GM19397 (cell line): ENCODE measurements around the gene HOXB7.

Experiments used
- ATAC-seq: cut with Tn5 transposase; IDR thresholded peaks from one replicate; pipeline ENCODE4 v1.9.1; 2021; ENCODE audit warnings: mild to moderate bottlenecking, moderate library complexity; ENCODE audit not compliant: unreplicated experiment

HOXB7 gene

DNA sequence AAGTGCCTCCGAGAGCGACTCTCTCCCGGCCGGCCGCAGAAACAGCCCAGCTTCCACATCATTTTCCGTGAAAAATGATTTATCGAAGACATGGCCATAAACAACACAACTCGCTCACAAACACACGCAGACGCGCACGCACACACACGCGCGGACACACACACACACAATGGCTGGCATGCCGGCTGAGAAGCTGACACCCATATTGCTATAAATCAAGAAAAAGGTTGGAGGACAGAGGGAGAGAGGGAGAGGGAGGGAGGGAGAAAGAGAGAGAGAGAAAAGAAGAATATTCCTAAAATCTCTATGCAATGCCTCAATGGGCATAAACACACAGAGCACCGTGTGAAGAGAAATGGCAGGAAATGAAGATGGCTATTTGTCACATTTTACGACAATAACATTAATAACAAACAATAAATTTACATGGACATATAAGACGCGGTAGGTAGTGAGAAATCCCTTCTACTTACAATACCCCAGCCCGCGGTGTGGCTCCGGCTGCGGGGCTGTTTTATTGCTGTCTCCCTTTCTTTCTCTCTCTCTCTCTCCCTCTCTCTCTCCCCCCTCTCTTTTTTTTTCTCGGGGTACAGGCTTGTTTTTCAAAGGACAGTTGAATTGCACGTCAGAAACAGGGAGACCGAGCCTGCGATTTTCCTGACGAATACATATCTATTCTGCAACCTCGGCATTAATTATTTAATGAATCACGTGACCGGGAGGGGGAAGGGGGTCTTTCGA, 42.1 kb downstream of the HOXB7 start:
- ATAC-seq, result no peak

DNA sequence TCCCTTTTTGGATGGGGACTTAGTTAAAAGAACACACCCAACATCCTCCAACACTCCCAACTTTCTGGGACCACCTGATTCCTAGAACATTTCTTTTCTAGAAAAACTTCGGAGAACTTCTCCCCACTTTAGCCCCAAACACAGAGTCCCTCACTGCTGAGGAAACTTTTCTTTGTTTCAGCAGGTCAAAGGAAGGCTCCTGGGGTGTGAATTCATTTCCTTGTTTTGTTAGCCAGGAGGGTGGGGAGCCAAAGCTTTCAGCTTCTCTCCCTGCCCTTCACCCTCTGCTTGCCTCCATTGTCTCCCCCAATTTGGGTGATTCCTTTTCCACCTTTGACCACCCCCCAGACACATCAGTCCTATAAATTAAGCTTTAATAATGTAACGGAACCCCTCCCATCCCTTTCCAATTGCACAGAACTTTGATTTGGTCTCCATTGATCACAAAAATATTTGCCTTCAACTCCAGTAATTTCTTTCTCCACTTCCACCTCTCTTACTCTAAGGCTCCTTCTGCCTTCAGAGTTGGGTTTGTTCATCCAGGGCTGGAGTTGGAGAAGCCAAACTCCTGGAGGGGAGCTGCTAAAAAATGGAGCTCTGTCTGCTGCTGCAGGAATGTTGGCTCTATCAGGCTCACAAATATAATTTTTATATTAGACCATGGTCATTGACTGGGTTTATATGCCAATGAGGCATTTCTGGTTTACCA, 43.0 kb downstream of the HOXB7 start:
- ATAC-seq, result no peak

DNA sequence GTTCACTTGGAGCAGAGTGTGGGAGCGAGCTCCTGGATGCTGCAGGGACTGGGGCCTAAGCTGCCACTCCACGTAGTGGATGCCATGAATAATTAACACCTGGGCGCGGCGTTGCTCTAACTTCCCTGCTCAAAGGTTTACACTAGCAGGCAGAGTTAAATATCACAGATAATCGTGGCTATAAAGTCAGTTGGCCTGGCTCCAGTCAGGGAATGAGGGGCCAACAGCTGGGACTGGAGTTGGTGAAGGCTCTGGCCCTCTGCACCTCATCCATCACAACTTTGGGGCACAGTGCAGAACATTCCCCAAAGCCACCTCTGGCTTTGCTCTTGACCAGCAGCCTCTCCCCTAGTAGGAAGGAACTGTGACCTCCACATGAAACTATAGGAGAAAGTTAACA, 43.6 kb downstream of the HOXB7 start:
- ATAC-seq, result no peak

DNA sequence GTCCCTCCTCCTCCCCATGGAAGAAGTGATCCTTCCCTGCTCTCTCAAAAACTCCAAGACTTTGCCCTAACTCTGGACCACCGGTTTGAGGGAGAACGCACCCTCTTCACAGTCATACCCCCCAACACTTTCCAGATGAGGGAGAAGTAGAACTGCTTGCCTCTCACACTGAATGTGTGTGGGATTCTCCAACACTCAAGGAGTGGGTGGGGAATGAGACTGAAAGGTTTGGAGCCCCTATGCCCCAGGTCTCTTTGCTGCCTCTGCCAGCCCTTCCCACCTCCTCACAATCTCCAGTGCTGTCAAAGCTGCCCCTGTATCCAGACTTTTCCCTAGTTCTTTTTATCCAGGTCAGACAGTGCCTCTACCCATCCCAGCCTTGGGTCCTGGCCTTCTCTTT, 44.1 kb downstream of the HOXB7 start:
- no peak for ATAC-seq

DNA sequence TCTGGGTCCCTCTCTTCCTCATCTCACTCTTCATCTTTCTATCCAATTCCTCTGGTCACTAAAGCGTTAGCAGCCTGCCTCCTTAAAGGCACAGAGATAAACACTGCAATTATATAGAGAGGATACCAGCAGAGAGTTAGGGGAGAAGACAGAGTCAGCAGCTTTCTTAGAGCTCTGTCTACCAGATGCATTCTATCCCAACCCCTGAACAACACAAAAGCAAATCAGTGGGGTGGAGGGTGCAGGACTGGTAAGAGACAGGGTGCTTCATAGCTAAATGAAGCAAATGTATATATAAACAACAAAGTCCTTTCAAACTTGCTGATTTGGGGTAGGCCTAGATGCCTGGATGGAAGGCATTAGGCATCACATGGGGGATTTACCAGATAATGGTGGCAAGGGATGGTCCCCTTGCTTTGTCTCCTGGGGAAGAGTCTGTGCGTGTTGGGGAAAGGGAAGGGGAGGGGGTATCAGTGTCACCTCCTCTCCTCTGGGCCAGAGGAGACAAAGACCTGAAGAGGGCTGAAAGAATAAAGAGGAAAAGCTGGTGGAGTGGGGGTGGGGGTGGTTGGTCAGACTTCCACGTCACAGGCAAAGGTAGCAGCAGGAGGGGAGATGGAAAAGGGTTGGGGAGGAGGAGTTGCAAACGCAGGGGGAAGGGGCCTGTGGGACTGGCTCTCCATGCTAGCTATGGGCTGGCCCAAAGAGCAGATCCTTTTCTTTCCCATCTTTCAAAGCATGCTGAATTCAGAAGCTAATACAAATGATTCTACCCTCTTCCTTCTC, 44.7 kb downstream of the HOXB7 start:
- no peak for ATAC-seq

DNA sequence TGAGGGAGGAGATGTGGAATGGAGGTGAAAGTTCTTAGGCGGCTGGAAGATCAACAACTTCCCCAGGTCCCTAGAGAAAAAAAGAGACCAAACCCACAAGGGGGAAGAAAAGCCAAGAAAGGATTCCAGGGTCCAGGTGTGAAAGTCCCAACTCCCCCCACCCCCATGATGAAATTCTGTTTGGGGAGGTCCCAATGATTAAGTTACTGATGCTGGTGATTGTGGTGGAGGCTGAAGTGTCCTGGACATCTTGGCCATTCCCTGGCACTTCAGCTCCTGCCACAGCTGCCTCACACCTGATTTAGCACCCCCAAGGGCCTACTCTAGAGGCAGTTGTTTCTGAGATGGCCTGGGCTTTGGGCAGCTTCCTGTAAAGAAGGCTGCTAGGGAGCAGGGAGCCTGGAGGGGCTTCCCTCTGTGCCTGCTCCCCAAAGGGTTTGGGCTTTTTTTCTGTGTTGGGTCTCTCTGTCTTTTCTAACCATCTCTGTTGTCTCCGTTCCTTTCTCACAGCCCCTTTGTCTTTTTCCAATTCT, 45.7 kb downstream of the HOXB7 start:
- no peak for ATAC-seq

DNA sequence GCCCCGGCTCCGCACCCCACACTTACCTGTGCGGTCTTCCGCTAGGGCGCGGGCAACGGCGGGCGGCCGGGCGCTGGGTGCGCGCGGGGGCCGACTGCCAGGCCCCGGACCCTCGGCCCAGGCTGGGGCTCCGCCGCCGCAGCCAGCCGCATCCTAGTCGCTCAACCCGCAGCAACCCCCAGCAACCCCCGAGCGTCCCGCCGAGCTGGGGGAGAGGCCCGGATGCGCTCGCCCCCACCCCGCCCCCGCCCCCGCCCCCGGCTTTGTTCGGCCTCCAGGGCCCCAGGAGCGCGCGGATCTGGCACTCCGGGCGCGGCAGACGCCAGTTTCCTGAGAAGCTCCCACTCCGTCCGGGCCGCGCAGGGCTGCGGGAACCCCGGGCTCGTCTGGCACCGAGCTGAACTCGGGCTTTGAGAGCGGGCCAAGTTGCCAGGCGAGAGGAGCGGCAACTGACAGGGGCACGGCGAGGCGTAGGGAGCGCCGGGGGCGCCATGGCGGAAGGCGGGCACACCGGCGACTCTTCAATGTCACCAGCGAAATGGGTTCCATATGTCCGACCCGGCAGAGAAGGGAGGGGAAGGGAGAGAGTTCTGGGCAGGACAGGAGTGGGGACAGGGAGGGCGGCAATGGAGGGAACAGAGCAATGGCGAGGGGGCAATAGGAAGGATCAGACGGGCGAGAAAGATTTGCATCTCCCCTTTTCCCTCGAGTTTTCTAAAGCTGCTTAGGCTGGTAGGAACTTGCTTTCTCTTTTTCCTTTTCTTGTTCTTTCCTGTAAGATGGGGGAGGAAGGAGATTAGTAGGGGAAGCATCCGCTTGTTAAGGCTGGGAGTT, 46.4 kb downstream of the HOXB7 start:
- no peak for ATAC-seq

DNA sequence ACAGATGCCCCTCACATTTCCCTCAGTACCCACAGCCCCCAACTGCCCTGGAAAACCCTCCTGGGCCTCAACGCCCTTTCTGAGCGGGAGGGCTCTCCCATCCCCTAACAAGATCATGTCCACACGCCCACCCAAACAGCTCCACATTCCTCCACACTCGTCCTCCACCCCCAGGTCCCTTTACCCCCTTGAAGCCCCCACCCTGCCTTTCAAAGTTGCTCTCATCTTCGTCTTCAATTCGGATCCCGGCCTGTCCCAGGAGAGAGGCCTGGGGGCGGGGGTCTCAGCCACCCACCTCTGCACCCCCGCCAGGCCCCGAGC, 47.0 kb downstream of the HOXB7 start:
- ATAC-seq, result no peak

DNA sequence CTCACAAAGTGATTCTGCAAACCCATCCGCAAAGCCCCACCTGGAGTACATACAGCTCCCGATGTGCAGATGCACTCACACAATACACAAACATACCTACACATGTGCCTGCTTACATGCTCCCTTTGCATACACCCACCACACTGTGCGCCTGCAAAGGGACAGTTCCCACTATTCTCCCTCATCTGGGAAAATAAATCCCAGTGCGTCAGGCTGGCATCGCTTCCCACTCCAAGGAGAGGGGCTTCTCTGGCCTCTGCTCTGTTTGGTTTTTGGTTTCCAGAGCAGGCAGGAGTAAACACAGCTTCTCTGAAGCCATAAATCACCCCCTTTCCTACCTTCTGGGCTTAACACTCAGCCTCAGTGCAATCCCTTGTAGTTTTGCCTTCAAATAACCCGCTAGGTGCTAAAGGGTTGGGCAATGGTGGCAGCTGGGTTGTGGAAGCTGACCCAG, 47.4 kb downstream of the HOXB7 start:
- ATAC-seq, result no peak

DNA sequence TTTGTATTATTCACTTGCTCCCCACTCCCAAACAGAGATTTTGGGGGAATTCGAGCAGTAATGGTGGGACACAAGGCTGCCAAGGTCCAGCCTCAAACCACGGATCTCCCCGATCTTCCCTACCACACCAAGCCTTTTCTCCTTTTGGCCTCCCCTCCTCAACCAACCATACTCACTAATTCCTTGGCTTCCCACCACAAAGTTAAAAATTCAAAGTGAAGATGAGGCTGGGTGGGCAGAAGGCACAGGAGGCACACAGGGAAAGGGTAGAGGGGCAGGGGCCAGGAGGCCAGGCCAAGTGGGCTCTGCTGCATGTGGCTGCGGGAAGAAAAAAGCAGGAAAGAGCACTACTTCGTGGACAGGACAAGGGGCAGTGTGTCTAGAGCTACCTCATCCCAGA, 47.9 kb downstream of the HOXB7 start:
- no peak for ATAC-seq

DNA sequence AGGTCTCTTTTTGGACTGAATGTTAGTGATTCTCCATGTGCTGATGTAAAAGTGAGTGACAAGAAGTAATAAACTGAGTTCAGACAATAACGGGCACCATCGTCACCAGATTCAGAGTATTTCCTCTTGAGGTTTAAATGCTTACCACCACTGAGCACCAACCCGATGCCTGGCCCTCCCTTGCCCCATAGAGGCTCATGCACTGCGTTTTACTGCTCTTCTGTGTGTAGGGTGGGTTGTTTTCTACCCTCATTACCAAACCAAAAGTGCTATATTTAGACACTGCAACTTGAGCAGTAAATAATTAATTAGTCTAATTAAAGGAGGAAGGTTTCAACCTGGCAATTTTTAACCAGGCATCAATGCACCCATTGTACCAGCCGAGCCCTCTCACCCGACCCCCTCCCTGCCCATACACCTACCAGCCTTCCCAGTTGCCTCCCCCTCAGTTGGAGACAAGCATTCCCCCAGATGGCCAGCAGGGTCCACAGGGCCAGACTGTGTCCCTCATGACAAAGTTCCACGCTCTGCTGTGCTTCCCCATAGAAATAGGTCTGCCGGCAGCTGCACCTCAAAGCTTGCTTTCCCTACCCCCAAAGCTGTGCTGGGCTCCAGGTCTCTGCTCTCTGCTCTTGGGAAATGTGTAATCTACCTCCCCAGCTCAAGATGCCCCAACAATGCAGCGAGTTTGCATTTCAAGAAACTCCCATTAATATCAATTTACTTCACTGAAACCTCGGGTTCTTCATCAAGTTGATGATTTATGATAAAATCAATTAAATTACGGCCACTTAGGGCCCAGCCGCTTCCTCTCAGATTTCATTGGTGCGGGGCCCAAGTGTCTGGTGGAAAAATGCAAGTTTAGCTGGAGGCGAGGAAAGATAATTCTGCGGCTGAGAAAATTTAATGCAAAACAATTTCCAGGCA, 48.7 kb downstream of the HOXB7 start:
- ATAC-seq, result peak; percentile 76

DNA sequence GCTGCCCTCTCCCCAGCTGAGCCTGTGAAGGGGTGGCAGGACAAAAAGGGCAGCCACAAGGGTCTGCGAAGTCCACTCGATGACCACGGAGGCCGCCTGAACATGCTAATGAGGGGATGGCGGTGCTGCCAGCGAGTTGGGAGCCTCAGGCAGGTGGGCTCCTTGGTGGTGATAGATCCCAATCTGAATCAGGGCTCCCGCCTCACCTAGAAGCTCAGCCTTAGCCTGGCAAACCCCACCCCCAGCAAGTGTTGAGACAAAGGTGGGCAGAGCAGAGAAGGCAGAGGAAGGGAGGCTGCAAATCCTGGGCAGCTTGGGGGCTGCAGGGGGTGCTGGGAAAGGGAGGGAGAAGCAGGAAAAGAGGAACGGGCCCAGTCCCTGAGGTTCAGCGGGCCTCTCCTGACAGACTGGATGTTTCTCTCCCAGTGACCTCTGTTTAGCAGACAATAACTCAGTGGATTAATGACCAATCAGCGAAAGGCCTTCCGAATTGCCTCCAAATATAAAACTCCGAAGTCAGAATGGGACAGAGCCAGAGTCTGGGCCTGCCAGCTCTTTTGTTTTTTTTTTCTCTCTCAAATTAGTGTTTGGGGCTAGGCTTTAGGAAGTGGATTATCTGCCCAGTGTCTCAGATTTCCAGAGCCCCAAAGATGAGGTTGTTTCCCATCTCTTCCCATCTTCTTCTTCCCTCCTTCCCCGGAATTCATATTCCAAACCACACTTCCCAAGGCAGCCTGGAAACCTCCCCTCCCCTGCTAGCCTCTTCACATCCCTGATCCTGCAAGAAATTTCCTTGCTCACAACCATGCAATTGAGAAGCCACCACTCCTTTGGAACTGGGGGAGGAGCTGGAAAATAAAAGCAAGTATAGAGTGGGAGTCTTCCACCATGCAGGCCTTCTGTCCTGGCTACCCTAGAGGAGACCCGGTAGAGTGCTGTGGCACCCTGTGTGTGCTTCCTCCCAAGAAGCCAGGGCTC, 50.7 kb downstream of the HOXB7 start:
- no peak for ATAC-seq

DNA sequence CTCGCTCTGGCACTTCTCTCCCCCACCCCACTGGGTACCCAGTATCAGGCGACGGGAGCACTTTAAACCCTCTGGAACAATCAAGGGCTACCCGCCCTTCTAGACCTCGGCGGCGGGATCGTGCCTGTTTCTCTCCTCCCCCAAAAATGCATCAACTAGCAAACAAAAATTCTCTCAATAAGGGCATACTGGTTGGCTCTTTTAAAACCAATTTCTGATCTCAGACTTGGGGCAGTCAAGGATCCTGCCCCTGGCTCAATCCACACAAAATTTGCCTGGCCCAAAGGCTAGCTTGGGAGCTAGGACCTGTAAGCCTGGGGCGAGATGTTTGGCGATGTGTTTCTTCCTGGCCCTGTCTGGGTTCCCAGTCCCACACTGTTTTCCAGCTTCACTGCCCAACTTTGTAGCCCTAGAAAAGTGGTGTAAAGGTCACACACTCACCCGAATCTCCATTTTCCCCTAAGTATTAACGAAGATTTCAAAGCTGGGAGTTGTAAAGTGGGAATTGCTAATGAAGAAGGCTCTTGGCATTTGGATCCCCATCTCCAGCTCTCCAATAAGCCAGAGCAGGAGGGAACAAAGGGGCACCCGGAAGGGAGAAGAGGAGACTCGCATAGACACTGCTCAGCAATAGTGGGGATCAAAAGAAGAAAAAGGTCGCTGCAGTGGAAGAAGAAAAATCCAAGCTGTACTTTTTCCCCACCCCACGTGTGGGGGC, 51.5 kb downstream of the HOXB7 start:
- no peak for ATAC-seq

DNA sequence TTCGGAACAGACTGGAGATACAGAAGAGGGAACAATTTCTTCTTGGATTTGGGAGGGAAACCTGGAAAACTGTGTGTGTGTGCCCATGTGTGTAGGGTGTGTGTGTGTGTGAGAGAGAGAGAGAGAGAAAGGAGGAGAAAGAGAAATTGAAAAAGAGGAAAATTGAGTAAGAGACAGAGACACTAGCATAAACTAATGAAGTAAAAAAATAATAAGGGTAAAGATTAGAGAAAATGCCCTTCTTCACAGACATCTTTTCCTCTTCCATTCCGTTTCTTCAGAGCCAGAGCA, 52.0 kb downstream of the HOXB7 start:
- ATAC-seq, result no peak

DNA sequence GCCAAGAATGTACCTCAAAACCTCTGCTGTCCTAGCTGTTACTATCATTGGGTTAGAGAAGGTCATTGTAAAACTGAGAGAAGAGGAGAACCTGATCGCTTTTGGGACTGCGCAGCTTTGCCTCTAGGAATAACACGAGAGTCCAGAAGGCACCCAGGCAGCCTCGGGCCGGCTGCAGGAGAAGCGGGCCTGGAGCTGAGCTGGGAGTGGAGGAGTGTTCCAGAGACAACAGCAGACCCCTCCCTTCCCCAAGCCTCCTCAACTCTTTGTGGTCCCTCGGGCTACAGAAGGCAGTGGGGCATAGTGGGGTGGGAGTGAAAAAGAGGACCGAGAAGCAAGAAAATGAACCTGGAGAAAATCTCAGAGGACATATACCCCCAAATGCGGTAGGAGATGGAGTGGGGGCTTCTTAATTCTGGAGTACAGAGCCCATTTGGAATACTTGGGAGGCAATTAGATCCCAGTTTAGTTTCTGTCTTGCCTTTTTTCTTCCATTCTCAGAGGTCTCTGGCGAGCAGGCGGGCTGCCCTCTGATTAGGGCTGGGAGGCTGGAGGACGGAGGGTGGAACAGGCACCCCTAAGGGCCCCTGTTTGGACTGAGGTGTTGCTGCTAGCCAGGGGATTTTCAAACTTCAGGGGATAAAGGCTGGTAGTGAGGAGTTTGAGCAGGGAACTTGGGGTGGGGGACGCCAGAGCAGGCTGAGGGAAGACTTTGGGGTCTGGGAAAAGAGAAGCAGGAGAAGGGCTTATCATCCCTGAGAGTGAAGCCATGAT, 52.6 kb downstream of the HOXB7 start:
- ATAC-seq, result no peak
